H1 (cell line): ENCODE measurements around the gene FHIT. TPM values are rescaled to one million over a fixed set of nuclear protein-coding genes. Genes with fewer than 3 reads are reported as not detected.

Source experiments
- CTCF ChIA-PET: fragments of 300-600 bp; sonication (Branson Sonifier 250); formaldehyde crosslinking; loops from one replicate; lab custom pipeline; 2021; ENCODE audit not compliant: partially characterized antibody; lab: Charles Lee
- POLR2A ChIA-PET: fragments of 300-600 bp; sonication (Branson Sonifier 250); formaldehyde crosslinking; loops from one replicate; lab custom pipeline; 2021; ENCODE audit warnings: inconsistent platforms; ENCODE audit not compliant: partially characterized antibody; lab: Charles Lee
- DNase-seq, 2 experiments: peaks; one replicate each; pipeline versions ENCODE4 v3.0.0 to v3.0.0-alpha.2; 2010 to 2022; ENCODE audit warnings: low spot score in 2 of 2, low read depth in 1 of 2, mixed read lengths in 1 of 2
- FAIRE-seq: peaks from 2 replicates; lab custom pipeline; 2011; peaks lifted over from hg19 to GRCh38; lab: Jason Lieb, UNC
- H2AFZ ChIP-seq: 2 replicates; pipeline ENCODE4 v1.8.1; 2012; ENCODE audit warnings: low read length, inconsistent platforms
- H2AK5ac ChIP-seq: 2 replicates; pipeline ENCODE4 v1.6.1; 2013; ENCODE audit warnings: low read depth, low read length
- H2BK120ac ChIP-seq: replicated peaks from 2 replicates; pipeline ENCODE3; 2013; ENCODE audit warnings: low read depth, low read length, inconsistent platforms
- H2BK12ac ChIP-seq: 2 replicates; pipeline ENCODE4 v1.6.1; 2013; ENCODE audit warnings: low read depth, low read length
- H2BK15ac ChIP-seq: 2 replicates; pipeline ENCODE4 v1.6.1; 2013; ENCODE audit warnings: low read length
- H2BK20ac ChIP-seq: 2 replicates; pipeline ENCODE4 v1.6.1; 2013; ENCODE audit warnings: low read length
- H2BK5ac ChIP-seq: 2 replicates; pipeline ENCODE4 v1.6.1; 2013; ENCODE audit warnings: low read depth, low read length
- H3K14ac ChIP-seq: 2 replicates; pipeline ENCODE4 v1.6.1; 2013; ENCODE audit warnings: inconsistent platforms; ENCODE audit not compliant: insufficient read length
- H3K18ac ChIP-seq: 2 replicates; pipeline ENCODE4 v1.6.1; 2013; ENCODE audit warnings: low read length; ENCODE audit errors: extremely low read depth
- H3K23ac ChIP-seq: 2 replicates; pipeline ENCODE4 v1.6.1; 2013; ENCODE audit warnings: inconsistent platforms; ENCODE audit not compliant: insufficient read length
- H3K23me2 ChIP-seq: 2 replicates; pipeline ENCODE4 v1.6.1; 2013; ENCODE audit warnings: low read depth, low read length
- H3K27ac ChIP-seq: 2 replicates; pipeline ENCODE4 v1.6.1; 2011; ENCODE audit warnings: low read depth, low read length, inconsistent platforms
- H3K27me3 ChIP-seq, 4 experiments: replicated peaks in 1 of 4; 1 replicate in 1 of 4; 2 replicates in 3 of 4; pipeline versions ENCODE4 v1.6.1 to v1.8.1; 2011 to 2013; ENCODE audit warnings: low read length in 3 of 4, mild to moderate bottlenecking in 3 of 4, inconsistent platforms in 2 of 4, mixed read lengths in 2 of 4, moderate library complexity in 1 of 4; ENCODE audit not compliant: control insufficient read depth in 3 of 4, insufficient read depth in 3 of 4; ENCODE audit errors: extremely low read depth in 1 of 4
- H3K36me3 ChIP-seq, 4 experiments: 2 replicates each; pipeline versions ENCODE4 v1.6.1 to v1.8.1; 2011 to 2013; ENCODE audit warnings: mild to moderate bottlenecking in 4 of 4, low read length in 3 of 4, moderate library complexity in 2 of 4, control low read depth in 1 of 4, inconsistent platforms in 1 of 4; ENCODE audit not compliant: insufficient read depth in 4 of 4, control insufficient read depth in 2 of 4
- H3K4ac ChIP-seq: replicated peaks from 2 replicates; pipeline ENCODE3; 2013; ENCODE audit warnings: low read length, low read depth, mixed read lengths, inconsistent platforms; ENCODE audit not compliant: insufficient read length
- H3K4me1 ChIP-seq, 4 experiments: replicated peaks in 1 of 4; 1 replicate in 1 of 4; 2 replicates in 3 of 4; pipeline versions ENCODE4 v1.6.1 to v1.8.1; 2011 to 2013; ENCODE audit warnings: low read length in 3 of 4, inconsistent platforms in 2 of 4, mixed read lengths in 1 of 4; ENCODE audit not compliant: insufficient read depth in 4 of 4, control insufficient read depth in 3 of 4
- H3K4me2 ChIP-seq, 2 experiments: 2 replicates each; pipeline versions ENCODE4 v1.6.1 to v1.8.1; 2011 to 2013; ENCODE audit warnings: low read depth in 2 of 2, low read length in 2 of 2, control low read depth in 1 of 2, inconsistent platforms in 1 of 2, mild to moderate bottlenecking in 1 of 2; ENCODE audit not compliant: insufficient read depth in 1 of 2
- H3K4me3 ChIP-seq, 4 experiments: fragments of 200-600, 300-600 bp in 1 of 4; sonication (generic), shearing (Covaris generic), sonication (Bioruptor Twin) in 1 of 4; 2 replicates each; pipeline versions ENCODE4 v1.5.1 to v1.8.1; 2011 to 2016; ENCODE audit warnings: low read length in 4 of 4, low read depth in 3 of 4, control low read depth in 2 of 4, inconsistent platforms in 2 of 4, mild to moderate bottlenecking in 2 of 4, mixed read lengths in 1 of 4, moderate library complexity in 1 of 4; ENCODE audit not compliant: insufficient read depth in 2 of 4; ENCODE audit errors: extremely low read depth in 1 of 4
- H3K56ac ChIP-seq: replicated peaks from 2 replicates; pipeline ENCODE3; 2013; ENCODE audit warnings: low read depth, mild to moderate bottlenecking, mixed read lengths, low read length, inconsistent platforms; ENCODE audit not compliant: insufficient read length
- H3K79me1 ChIP-seq: 2 replicates; pipeline ENCODE4 v1.6.1; 2013; ENCODE audit warnings: low read depth, low read length, control low read depth
- H3K79me2 ChIP-seq, 2 experiments: 2 replicates each; pipeline versions ENCODE4 v1.6.1 to v1.8.1; 2012 to 2013; ENCODE audit warnings: low read length in 2 of 2, mild to moderate bottlenecking in 2 of 2, inconsistent platforms in 1 of 2; ENCODE audit not compliant: insufficient read depth in 2 of 2, control insufficient read depth in 1 of 2
- H3K9ac ChIP-seq, 4 experiments: replicated peaks in 1 of 4; 1 replicate in 1 of 4; 2 replicates in 3 of 4; pipeline versions ENCODE4 v1.6.1 to v1.8.1; 2011 to 2013; ENCODE audit warnings: low read depth in 3 of 4, low read length in 3 of 4, control low read depth in 2 of 4, mild to moderate bottlenecking in 2 of 4, moderate library complexity in 2 of 4, inconsistent platforms in 1 of 4; ENCODE audit errors: extremely low read depth in 1 of 4
- H3K9me3 ChIP-seq, 2 experiments: 2 replicates each; pipeline versions ENCODE4 v1.6.1 to v1.8.1; 2012 to 2013; ENCODE audit warnings: mild to moderate bottlenecking in 2 of 2, moderate library complexity in 2 of 2, control low read depth in 1 of 2, inconsistent platforms in 1 of 2, low read depth in 1 of 2, low read length in 1 of 2, mixed read lengths in 1 of 2; ENCODE audit not compliant: insufficient read depth in 2 of 2
- H4K20me1 ChIP-seq, 2 experiments: replicated peaks in 1 of 2; 2 replicates each; pipeline versions ENCODE3 to v1.8.1; 2011 to 2013; ENCODE audit warnings: inconsistent platforms in 2 of 2, low read length in 2 of 2, mild to moderate bottlenecking in 1 of 2; ENCODE audit not compliant: insufficient read depth in 2 of 2, control insufficient read depth in 1 of 2
- H4K5ac ChIP-seq: 2 replicates; pipeline ENCODE4 v1.6.1; 2013; ENCODE audit warnings: low read length, low read depth, mixed read lengths, inconsistent platforms; ENCODE audit not compliant: insufficient read length
- H4K8ac ChIP-seq: 2 replicates; pipeline ENCODE4 v1.8.0; 2013; ENCODE audit warnings: mild to moderate bottlenecking, moderate library complexity, low read length, inconsistent platforms; ENCODE audit not compliant: insufficient read depth; ENCODE audit errors: extremely low read depth
- H4K91ac ChIP-seq: replicated peaks from 2 replicates; pipeline ENCODE3; 2013; ENCODE audit warnings: low read length, mixed read lengths, inconsistent platforms; ENCODE audit not compliant: insufficient read length
- EP300 ChIP-seq, 2 experiments: IDR thresholded peaks; 1 replicate in 1 of 2; 2 replicates in 1 of 2; pipeline ENCODE4 v1.6.1; 2011 to 2012; ENCODE audit warnings: low read depth in 2 of 2, low read length in 2 of 2, mild to moderate bottlenecking in 2 of 2, borderline replicate concordance in 1 of 2, inconsistent platforms in 1 of 2, moderate library complexity in 1 of 2
- HDAC2 ChIP-seq, 2 experiments: fragments of 300-600 bp in 1 of 2; sonication (generic) in 1 of 2; IDR thresholded peaks; 2 replicates each; pipeline ENCODE4 v1.6.1; 2011 to 2012; ENCODE audit warnings: low read depth in 2 of 2, low read length in 2 of 2, mild to moderate bottlenecking in 2 of 2, moderate library complexity in 2 of 2, borderline replicate concordance in 1 of 2, inconsistent platforms in 1 of 2
- NANOG ChIP-seq: IDR thresholded peaks from 2 replicates; pipeline ENCODE4 v1.6.1; 2011; ENCODE audit warnings: low read length, low read depth, mild to moderate bottlenecking, inconsistent platforms; ENCODE audit not compliant: insufficient read depth, poor library complexity, severe bottlenecking
- RAD21 ChIP-seq, 2 experiments: IDR thresholded peaks in 1 of 2; conservative IDR thresholded peaks in 1 of 2; 2 replicates each; pipeline ENCODE4 v1.6.1; 2011; ENCODE audit warnings: low read depth in 2 of 2, low read length in 2 of 2, improper control_type of control experiment in 1 of 2, inconsistent platforms in 1 of 2, mild to moderate bottlenecking in 1 of 2, moderate library complexity in 1 of 2
- RFX5 ChIP-seq: IDR thresholded peaks from 2 replicates; pipeline ENCODE4 v1.6.1; 2011; ENCODE audit warnings: low read depth, low read length, improper control_type of control experiment, borderline replicate concordance
- RXRA ChIP-seq: IDR thresholded peaks from 2 replicates; pipeline ENCODE4 v1.6.1; 2011; ENCODE audit warnings: low read depth, mild to moderate bottlenecking, low read length, moderate library complexity; ENCODE audit not compliant: insufficient read depth
- SIN3A ChIP-seq, 2 experiments: IDR thresholded peaks in 1 of 2; conservative IDR thresholded peaks in 1 of 2; 2 replicates each; pipeline ENCODE4 v1.6.1; 2011 to 2012; ENCODE audit warnings: low read length in 2 of 2, improper control_type of control experiment in 1 of 2, low read depth in 1 of 2, mild to moderate bottlenecking in 1 of 2
- SP2 ChIP-seq: IDR thresholded peaks from 2 replicates; pipeline ENCODE4 v1.6.1; 2012; ENCODE audit warnings: mild to moderate bottlenecking, low read length, inconsistent platforms
- SRF ChIP-seq: IDR thresholded peaks from 2 replicates; pipeline ENCODE4 v1.6.1; 2011; ENCODE audit warnings: mild to moderate bottlenecking, low read depth, low read length, moderate library complexity
- TAF1 ChIP-seq: IDR thresholded peaks from 2 replicates; pipeline ENCODE4 v1.6.1; 2011; ENCODE audit warnings: mild to moderate bottlenecking, low read depth, low read length
- TBP ChIP-seq: IDR thresholded peaks from 2 replicates; pipeline ENCODE4 v1.6.1; 2011; ENCODE audit warnings: low read depth, low read length, improper control_type of control experiment
- WGBS, 2 experiments: shearing (Covaris generic) in 1 of 2; methylation state at CpG; one replicate each; pipeline versions ENCODE4 v1.1.6 to v1.1.7; 2013 to 2015; ENCODE audit warnings: low lambda C conversion rate in 2 of 2, mixed read lengths in 2 of 2, inconsistent platforms in 1 of 2, low coverage in 1 of 2, missing lambda C conversion rate in 1 of 2; ENCODE audit not compliant: insufficient replicate concordance in 2 of 2, insufficient coverage in 1 of 2, insufficient read length in 1 of 2; ENCODE audit errors: extremely low coverage in 1 of 2, missing lambda C conversion rate in 1 of 2; 5-methylcytosine and 5-hydroxymethylcytosine counted together
- polyA plus RNA-seq, 7 experiments: library from polyadenylated mRNA; depleted of rRNA in 3 of 7; stranded (reverse) in 5 of 7; unstranded in 2 of 7; fragments of >200 nt in 5 of 7; fragments of 200-250 nt in 2 of 7; gene quantifications; 1 replicate in 5 of 7; 2 replicates in 1 of 7; 4 replicates in 1 of 7; pipeline versions ENCODE4 v1.2.1 to v1.2.3, GENCODE V29; 2011 to 2013; ENCODE audit warnings: missing spikeins in 2 of 7, mixed read lengths in 2 of 7
- total RNA-seq: library from RNA; stranded (reverse); fragmentation: NEBNext Ultra II Directional; extraction: Animal tissue kit (Norgen Biotek cat#: 25700); gene quantifications from 2 replicates; pipeline ENCODE4 v1.2.1, GENCODE V29; 2021
- TF ChIP-seq, protein P1 (sequence below): IDR thresholded peaks from 2 replicates; pipeline ENCODE4 v1.6.1; 2012; ENCODE audit warnings: low read length, inconsistent platforms

FHIT gene
- total and polyA plus RNA-seq, 2 of the 8 experiments (the other 6 are each of a cell fraction or from before 2014, with no cell fraction given) = 1.2 to 3.2 TPM

DNA sequence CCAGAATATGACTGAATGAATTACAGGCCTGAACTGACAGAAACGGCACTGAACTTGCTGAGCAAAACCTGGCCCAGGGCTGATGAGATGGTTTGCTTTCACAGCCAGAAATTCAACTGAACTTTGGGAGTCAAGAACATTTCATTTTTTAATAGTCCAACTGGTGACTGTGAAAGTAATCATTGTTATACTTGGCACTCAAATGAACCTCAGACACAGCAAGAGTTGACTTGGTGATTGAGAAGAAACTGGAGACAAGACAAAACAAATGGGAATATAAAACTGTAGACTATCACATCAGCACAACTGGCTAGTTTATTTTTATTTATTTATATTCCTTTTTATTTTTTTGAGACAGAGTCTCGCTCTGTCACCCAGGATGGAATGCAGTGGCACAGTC, 1342.6 kb downstream of the FHIT start:
- H3K9me3 ChIP-seq = no peaks in the 10 kb centered on the region
- H2BK120ac ChIP-seq = no peak overlapping the region
- no peak overlapping the region for H2BK15ac ChIP-seq
- no peak overlapping the region for H2AFZ ChIP-seq
- no peak overlapping the region for H3K56ac ChIP-seq
- POLR2A ChIA-PET = no interaction called here
- no peak overlapping the region for H2BK20ac ChIP-seq
- no peak overlapping the region for H3K18ac ChIP-seq
- H3K23ac ChIP-seq = no peak overlapping the region
- CTCF ChIA-PET = no interaction called here
- no peak overlapping the region for H3K4ac ChIP-seq
- no peak overlapping the region for H2AK5ac ChIP-seq
- H3K14ac ChIP-seq = no peak overlapping the region
- H2BK5ac ChIP-seq = no peak overlapping the region
- no peaks in the 10 kb centered on the region for H3K23me2 ChIP-seq
- H3K27ac ChIP-seq = no peak overlapping the region
- no peak overlapping the region for H3K4me2 ChIP-seq
- 89% methylated on average over 2 of the region's 2 CpGs; no CpG with 5 or more reads in 1 of the 2 experiments for WGBS, 2 experiments
- no peak overlapping the region for H4K8ac ChIP-seq
- H3K9ac ChIP-seq = no peak overlapping the region
- H3K27me3 ChIP-seq = no peaks in the 10 kb centered on the region
- no peak overlapping the region for H2BK12ac ChIP-seq
- H3K4me3 ChIP-seq = no peak overlapping the region
- no peaks in the 10 kb centered on the region for H3K36me3 ChIP-seq
- H3K4me1 ChIP-seq = no peaks in the 10 kb centered on the region
- FAIRE-seq = no peak
- no peak overlapping the region for H4K91ac ChIP-seq
- H3K79me2 ChIP-seq = no peaks in the 10 kb centered on the region
- H3K79me1 ChIP-seq = no peaks in the 10 kb centered on the region
- no peak for DNase-seq
- no peaks in the 10 kb centered on the region for H4K20me1 ChIP-seq
- H4K5ac ChIP-seq = no peak overlapping the region
- TF ChIP-seq EP300 (IDR thresholded peaks at IDR 0.05; ENCODE audit: borderline replicate concordance in 1 of 2, low read depth in 2 of 2, low read length in 2 of 2) = no peak
- no peak for TF ChIP-seq RXRA
- TF ChIP-seq SIN3A (conservative IDR thresholded peaks at IDR 0.05 in 1 of 2, IDR thresholded peaks at IDR 0.05 in 1 of 2; ENCODE audit: low read depth in 1 of 2, low read length in 2 of 2) = no peak
- TF ChIP-seq SP2 = no peak
- TF ChIP-seq SRF = no peak
- TF ChIP-seq TAF1 = no peak
- TF ChIP-seq, protein P1, sequence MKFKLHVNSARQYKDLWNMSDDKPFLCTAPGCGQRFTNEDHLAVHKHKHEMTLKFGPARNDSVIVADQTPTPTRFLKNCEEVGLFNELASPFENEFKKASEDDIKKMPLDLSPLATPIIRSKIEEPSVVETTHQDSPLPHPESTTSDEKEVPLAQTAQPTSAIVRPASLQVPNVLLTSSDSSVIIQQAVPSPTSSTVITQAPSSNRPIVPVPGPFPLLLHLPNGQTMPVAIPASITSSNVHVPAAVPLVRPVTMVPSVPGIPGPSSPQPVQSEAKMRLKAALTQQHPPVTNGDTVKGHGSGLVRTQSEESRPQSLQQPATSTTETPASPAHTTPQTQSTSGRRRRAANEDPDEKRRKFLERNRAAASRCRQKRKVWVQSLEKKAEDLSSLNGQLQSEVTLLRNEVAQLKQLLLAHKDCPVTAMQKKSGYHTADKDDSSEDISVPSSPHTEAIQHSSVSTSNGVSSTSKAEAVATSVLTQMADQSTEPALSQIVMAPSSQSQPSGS = no peak
- TF ChIP-seq RAD21 (IDR thresholded peaks at IDR 0.05 in 1 of 2, conservative IDR thresholded peaks at IDR 0.05 in 1 of 2; ENCODE audit: low read depth in 2 of 2, low read length in 2 of 2) = no peak
- no peak for TF ChIP-seq TBP
- no peak for TF ChIP-seq NANOG
- TF ChIP-seq RFX5 = no peak
- TF ChIP-seq HDAC2 (IDR thresholded peaks at IDR 0.05; ENCODE audit: borderline replicate concordance in 1 of 2, low read depth in 2 of 2, low read length in 2 of 2) = no peak
